ENCODE measurements around the gene ANO9.

GRCh38 chr11:386483-386882 is 55.3 kb downstream of the ANO9 start:
- TF ChIP-seq POLR2AphosphoS5 (IDR thresholded peaks at IDR 0.05) (no peak), CTCF (IDR thresholded peaks at IDR 0.05) (no peak)

Data from breast epithelium (tissue), 3 donors.